ENCODE results near the gene MMP1. TPM values are rescaled to one million over a fixed set of nuclear protein-coding genes. Genes with fewer than 3 reads are reported as not detected.

The MMP1 gene
- total RNA-seq, result 14.8 and 15.3 TPM in 2 replicates

DNA sequence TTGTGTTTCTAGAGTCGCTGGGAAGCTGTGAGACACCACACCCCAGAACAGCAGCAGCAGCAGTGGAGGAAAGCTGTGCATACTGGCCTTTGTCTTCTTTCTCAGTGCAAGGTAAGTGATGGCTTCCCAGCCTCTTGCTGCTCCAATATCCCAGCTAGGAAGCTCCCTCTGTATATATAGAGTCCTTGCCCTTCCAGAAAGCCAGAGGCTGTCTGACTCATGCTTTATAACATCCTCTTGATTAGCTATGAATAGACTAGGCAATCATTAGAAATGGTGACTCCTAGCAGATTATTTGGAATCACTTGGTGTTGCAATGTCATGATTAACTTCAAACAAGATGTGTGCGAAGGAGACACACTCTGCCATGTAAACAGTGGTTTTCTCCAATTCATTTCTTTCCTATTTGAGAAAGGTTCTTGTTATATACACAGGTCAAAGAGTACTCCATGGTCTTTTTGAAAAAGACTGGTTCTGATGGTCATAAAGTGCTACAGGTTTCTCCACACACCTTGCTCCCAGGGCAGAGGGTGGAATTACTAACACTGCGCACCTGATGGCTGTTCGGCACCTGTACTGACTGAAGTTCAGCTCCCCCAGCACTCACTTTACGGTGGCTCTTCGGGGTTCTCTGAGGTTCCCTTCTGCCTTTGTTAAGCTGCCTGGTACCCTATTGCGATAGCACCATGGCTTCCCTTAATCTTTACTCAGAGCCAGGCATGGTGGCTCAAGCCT, at the start of gene MMP1:
Gene MMP1, minus strand, starts transcription at position 149 of the 735 bp plus-strand sequence. Its CDS starts 68 bp downstream, at position 81.

DNA sequence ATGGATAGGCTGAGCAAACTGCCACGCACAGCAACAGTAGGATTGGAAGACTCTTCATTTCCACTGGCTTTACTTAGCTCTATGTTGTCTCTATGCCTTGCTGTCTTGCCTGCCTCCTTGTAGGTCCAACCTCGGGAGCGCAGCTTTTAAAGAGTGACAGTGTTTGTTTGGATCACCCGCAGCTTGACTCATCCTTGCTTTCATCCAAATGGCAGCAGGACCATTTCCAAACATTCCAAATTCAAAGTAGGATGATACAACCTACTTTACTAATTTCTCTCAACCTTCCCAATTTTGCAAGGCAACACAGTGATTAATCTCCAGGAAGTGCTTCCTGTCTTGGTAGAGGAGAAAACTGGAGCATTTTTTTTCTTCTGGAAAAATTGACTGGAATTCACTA, 45.5 kb upstream of the MMP1 start, which contains the start of gene MMP3:
Gene MMP3, minus strand, starts transcription at position 121 of the 400 bp plus-strand sequence. Its CDS starts 63 bp downstream, at position 58.

DNA sequence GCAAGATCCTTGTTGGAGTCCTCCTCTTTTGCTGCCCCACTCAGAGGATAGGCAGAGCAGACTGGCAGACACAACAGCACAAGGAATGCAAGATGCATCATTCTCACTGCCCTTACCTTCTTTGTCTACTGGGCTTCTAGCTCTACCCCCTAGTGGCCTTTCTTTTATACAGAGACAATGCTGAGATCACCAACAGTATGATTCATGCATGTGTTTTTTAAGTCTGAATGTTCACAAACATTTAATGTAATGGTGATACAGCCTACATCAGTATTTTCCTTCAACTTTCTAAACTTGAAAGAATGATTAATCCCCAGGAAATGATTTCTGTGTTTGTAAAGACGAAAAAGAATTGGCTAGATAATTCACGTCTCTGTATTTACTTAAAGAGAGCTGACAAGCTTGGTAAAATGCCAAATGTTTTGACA, 17.5 kb downstream of the MMP1 start, which contains the start of gene MMP10:
Gene MMP10, minus strand, starts transcription at position 138 of the 428 bp plus-strand sequence. Its CDS starts 37 bp downstream, at position 101.

Other genes with a start within 250 kb of the MMP1 start
- gene MMP20, start 172.8 kb downstream of the MMP1 start, total RNA-seq, result not detected in 2 replicates
- gene MMP27, start 92.4 kb downstream of the MMP1 start, total RNA-seq, result not detected in 2 replicates
- gene MMP8, start 73.2 kb downstream of the MMP1 start, total RNA-seq, result not detected in 2 replicates
- gene MMP10, start 17.5 kb downstream of the MMP1 start, total RNA-seq, result 0.19 TPM in 1 of 2 replicates, not detected in the other
- not detected in 2 replicates for gene MMP3, start 45.4 kb upstream of the MMP1 start, total RNA-seq
- not detected in 2 replicates for gene MMP12, start 76.8 kb upstream of the MMP1 start, total RNA-seq
- not detected in 2 replicates for gene MMP13, start 157.6 kb upstream of the MMP1 start, total RNA-seq

Measured in cardiac ventricle fibroblast (primary cell).